MV-4-11 (cell line): Measurements from ENCODE around the gene PRKAR1B.
"Not testable (repeated sequence)": the region's sequence is repeated elsewhere in the genome, so short reads cannot be mapped to it uniquely, and the experiment has no call there.

Experiments
- DNase-seq: peaks from one replicate; lab custom pipeline; 2025; lab: John Stamatoyannopoulos, UW

Gene PRKAR1B

GRCh38 chr7:644381-645305 lies 82.4 kb downstream of the PRKAR1B start:
- DNase-seq = no peak

DNA sequence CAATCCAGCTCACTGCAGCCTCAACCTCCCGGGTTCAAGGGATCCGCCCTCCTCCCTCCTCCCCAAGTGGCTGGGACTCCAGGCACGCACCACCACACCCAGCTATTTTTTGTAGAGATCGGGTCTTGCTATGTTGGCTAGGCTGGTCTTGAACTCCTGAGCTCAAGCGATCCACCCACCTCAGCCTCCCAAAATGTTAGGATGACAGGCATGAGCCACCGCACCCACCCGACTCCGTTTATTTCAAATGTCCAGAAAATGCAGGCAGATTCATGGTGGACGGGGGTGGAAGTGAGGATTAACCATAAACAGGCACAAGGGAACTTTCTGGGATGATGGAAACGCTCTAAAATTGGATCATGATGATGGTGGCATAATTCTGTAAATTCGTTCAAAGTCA lies 85.1 kb downstream of the PRKAR1B start:
- no peak for DNase-seq

DNA sequence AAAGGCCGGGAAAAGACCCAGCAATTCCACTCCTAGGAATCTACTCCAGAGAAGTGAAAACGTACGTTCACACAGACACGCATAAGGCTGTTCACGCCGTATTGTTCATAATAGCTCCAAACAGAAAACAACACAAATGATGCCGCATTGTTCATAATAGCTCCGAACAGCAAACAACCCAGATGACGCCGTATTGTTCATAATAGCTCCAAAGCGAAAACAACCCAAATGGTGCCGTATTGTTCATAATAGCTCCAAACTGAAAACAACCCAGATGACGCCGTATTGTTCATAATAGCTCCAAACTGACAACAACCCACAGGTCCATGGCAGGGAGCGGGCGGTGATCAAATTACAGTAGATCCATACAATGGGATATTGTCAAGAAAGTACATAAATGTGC lies 85.8 kb downstream of the PRKAR1B start:
- no peak for DNase-seq

GRCh38 chr7:638256-639011 lies 88.6 kb downstream of the PRKAR1B start:
- no peak for DNase-seq

- no peak for DNase-seq
These were observed 89.3 kb downstream of the PRKAR1B start for GRCh38 chr7:637826-638225.

DNA sequence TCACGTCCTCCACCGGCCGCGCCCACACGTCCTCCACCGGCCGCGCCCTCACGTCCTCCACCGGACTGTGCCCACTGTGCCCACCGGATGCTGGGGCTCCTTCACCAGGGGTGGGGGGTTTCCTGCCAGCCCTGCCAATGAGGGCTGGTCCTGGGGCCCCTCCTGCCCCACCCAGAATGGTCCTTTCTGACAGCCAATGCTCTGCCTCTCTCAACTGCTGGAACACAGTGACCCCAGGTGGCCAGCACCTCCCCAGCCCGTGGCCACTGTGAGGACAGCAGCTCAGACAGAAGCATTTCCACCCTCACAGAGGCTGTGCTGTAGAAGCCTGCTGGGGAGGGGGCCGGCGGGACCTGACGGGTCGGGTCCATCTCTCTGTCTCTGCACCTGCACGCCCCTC lies 90.7 kb downstream of the PRKAR1B start:
- no peak for DNase-seq

DNA sequence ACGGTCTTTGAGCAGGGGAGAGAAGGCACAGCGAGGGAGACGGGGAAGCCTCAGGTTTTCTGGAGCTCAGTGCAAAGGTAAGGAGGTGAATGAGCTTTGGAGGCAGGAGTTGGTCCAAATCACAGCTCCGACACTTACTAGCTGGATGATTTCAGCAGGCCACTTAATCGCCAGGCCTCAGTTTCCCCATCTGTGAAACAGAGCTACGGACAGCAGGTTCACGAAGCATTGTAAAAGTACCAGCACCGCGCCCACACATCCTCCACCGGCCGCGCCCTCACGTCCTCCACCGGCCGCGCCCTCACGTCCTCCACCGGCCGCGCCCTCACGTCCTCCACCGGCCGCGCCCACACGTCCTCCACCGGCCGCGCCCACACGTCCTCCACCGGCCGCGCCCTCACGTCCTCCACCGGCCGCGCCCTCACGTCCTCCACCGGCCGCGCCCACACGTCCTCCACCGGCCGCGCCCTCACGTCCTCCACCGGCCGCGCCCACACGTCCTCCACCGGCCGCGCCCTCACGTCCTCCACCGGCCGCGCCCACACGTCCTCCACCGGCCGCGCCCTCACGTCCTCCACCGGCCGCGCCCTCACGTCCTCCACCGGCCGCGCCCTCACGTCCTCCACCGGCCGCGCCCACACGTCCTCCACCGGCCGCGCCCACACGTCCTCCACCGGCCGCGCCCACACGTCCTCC lies 91.2 kb downstream of the PRKAR1B start:
- DNase-seq = not testable (repeated sequence)

- no peak for DNase-seq
These were observed 91.9 kb downstream of the PRKAR1B start for GRCh38 chr7:635227-635626.

GRCh38 chr7:633381-634018 lies 93.6 kb downstream of the PRKAR1B start:
- DNase-seq = no peak

DNA sequence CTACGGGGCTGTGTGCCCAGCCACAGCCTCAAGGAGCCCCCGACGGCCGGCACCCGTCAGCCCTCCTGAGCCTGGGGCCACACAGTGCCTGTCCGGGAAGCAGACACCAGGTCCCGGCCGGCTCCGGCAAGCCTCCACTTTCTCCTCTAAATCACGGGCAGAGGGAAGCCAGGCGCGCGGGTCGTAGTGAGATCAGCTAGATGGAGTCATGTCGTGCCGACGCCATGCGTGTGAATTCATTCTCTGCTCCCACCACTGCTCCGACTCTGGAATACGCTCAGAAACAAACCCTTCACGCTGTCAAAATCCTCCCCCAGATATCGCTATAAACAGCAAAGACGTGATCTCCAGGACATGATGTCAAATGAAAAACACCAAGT lies 94.3 kb downstream of the PRKAR1B start:
- no peak for DNase-seq

- no peak for DNase-seq
These were observed 94.9 kb downstream of the PRKAR1B start for GRCh38 chr7:631964-632830.

- no peak for DNase-seq
These were observed 95.8 kb downstream of the PRKAR1B start for GRCh38 chr7:631291-631711.

DNA sequence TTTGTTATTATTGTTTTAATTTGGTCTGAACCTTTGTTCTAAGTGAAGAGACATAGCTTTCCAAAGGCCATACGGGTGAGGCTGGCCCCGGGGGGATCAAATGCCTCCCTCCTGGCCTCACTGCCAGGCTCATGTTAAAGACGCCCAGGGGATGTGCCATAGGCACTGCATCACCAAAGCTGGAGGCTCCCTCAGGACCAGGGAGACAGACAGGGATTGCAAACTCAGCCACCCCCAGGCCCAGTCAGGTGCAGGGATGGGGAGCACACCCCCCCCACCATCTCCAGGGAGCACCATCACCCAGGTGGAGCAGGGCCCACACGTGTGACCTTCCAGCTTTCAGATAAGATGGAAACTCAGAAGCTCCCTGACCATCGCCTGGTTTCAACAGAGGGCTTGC lies 96.5 kb downstream of the PRKAR1B start:
- DNase-seq = no peak

DNA sequence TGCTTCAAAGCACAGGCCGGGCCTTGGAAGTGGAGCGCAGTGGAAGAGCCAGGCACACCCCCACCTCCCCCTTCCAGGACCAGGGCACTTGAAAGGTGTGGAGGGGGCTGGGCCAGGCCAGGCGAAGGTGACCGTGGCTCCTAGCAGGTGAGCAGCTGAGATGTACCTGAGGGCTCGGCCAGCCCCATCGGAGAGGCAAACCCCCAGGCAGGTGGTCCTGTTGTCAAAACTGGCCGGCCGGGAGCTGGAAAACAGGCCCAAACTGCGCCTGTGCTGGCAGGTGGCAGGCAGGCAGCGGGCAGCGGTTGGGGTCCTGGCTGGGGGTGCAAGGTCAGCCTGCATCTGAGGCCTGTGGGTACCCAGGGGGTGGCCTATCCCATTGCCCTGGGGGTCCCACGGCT lies 97.0 kb downstream of the PRKAR1B start:
- DNase-seq = no peak

DNA sequence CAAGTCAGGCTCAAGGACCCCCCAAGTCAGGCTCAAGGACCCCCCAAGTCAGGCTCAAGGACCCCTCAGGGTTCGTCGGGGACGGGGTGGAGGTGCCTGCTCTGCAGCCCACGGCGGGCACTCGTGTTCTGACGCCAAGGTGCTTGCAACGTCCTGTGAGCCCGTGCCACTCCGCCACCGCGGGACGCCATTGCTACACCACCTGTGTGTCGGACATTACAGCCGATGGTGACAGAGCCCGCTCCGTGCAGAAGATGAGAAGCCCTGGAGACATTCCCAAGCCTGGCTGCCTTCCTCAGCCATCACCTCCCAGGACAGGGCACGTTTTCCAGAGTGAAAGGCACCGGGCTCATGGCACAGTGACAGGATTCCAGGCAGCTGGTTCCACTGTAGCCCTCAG lies 98.3 kb downstream of the PRKAR1B start:
- DNase-seq = no peak

GRCh38 chr7:628402-628763 lies 98.7 kb downstream of the PRKAR1B start:
- no peak for DNase-seq

DNA sequence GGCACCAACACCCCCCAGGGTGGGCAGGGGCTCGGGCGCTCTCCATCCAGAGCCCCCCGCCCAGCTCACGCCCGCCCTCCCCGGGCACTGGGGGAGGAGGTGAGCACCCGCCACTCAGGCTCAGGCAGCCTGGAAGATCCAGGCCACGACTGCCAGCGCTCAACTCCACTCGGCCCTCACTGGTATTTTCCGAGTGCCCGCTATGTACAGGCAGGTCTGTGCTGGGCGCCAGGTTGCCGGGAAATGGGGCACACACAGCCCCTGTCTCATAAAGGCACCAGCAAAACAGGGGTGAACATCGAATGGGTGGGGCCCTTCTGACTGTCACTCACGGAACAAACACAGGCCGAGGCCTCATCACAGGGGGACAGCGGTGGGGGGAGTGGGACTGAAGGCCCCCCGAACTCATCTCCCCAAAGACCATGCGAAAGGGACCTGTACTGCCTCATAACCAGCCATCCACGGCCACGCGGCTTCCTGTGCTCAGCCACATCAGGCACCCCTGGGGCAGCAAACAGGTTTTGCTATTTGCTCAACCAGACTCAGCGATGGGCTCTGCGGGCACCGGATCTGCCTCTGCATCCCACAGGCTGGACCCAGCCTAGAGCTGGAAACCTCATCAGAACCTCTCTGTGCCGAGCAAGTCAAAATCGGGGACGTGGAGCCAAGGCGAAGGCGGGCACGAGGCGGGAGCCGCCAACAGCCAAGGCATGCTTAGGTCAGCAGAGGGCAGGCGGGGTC lies 99.2 kb downstream of the PRKAR1B start:
- DNase-seq = no peak

DNA sequence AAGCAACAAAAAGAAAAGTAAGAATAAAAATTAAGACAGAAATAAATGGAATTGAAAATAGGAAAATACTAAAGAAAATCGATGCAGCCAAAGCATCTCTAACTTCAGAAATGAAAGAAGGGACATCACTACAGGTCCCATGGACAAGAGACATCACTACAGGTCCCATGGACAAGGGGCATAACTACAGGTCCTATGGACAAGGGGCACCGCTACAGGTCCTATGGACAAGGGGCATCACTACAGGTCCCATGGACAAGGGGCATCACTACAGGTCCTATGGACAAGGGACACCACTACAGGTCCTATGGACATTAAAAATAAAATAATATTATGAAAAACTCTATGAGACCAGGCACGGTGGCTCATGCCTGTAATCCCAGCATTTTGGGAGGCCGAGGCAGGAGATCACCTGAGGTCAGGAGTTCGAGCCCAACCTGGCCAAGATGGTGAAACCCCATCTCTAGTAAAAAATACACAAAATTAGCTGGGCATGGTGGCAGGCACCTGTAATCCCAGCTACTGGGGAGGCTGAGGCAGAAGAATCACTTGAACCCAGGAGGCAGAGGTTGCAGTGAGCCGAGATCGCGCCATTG lies 101.6 kb downstream of the PRKAR1B start:
- no peak for DNase-seq

DNA sequence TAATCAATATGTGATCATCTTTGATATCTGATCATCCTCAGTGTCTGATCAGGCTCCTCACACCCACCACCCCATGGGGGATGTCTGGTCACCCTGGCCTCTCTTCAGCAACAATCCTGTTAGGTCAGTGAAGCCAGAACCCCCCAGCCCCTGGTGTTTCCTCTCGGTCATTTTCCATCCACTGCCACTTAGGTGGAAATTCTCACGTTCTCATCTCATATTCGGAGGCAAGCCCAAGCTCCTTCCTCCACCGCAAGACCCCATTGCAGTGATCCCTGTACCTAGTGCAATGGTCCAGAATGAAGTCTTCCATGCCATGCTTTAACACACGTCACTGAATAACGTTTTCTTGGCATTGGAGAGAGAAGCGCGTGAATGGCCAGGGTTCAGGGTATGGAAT lies 103.6 kb downstream of the PRKAR1B start:
- DNase-seq = no peak
